ENCODE results near the gene GDF7. TPM values are rescaled to one million over a fixed set of nuclear protein-coding genes. Genes with fewer than 3 reads are reported as not detected.

The GDF7 gene
- total RNA-seq, 1 donor from 2014 or later: under 0.01 TPM

DNA sequence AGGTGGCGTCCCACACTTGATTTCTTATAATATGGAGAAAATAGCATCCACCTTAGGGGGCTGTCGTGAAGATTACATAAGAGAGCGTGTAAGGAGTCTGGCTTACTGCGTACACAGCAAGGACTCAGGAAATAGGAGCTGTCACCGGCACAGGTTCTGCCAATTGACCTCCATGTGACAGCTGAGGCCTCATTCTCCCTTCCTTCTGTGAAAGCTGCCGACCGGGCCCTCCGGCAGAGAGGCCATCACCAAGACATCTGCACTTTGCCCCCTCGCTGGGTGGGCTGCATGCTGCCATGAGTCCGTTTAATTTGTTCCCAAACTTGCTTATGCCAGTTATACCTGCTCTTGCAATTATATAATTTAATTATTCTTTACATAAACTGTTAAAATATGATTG is 43.7 kb upstream of the GDF7 start:
- no peak for FAIRE-seq
- H3K36me3 ChIP-seq (ENCODE audit: control insufficient read depth, insufficient read depth, low read length): peaks cover 7% of the 10 kb centered on the region
- TF ChIP-seq, protein P1, sequence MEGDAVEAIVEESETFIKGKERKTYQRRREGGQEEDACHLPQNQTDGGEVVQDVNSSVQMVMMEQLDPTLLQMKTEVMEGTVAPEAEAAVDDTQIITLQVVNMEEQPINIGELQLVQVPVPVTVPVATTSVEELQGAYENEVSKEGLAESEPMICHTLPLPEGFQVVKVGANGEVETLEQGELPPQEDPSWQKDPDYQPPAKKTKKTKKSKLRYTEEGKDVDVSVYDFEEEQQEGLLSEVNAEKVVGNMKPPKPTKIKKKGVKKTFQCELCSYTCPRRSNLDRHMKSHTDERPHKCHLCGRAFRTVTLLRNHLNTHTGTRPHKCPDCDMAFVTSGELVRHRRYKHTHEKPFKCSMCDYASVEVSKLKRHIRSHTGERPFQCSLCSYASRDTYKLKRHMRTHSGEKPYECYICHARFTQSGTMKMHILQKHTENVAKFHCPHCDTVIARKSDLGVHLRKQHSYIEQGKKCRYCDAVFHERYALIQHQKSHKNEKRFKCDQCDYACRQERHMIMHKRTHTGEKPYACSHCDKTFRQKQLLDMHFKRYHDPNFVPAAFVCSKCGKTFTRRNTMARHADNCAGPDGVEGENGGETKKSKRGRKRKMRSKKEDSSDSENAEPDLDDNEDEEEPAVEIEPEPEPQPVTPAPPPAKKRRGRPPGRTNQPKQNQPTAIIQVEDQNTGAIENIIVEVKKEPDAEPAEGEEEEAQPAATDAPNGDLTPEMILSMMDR (IDR thresholded peaks at IDR 0.05; ENCODE audit: insufficient read depth, low read length, severe bottlenecking): no peak

DNA sequence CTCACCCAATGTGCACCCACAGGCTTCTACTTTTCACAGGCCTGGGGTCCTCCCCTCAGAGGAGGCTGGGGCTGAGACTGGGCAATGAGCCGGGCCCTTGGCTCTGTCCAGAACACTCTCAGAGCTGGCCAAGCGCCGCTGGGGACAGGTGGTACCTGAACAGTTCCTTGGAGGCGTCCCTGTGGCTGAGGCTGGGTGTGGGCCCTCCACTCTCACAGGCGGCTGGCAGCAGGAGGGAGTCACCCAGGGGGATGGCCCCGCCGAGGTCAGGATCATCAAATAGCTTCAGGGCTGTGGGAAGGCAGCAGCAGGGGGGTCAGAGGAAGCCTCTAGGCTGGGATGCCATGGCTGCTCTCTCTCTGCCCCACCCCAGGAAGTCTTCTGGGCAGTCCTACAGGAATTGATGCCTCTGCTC is 43.2 kb upstream of the GDF7 start:
- no peaks in the 10 kb centered on the region for H3K27me3 ChIP-seq (ENCODE audit: control insufficient read depth, insufficient read depth, low read length)
- TF ChIP-seq, protein P1 (IDR thresholded peaks at IDR 0.05; ENCODE audit: insufficient read depth, low read length, severe bottlenecking): no peak
- DNase-seq (ENCODE audit: low read depth) (no peak), FAIRE-seq (no peak)
- H3K4me3 ChIP-seq (ENCODE audit: low read depth, low read length): no peak overlapping the region
- peaks cover 7% of the 10 kb centered on the region for H3K36me3 ChIP-seq (ENCODE audit: control insufficient read depth, insufficient read depth, low read length)

More for the DNA sequence above, 43.7 kb upstream of the GDF7 start:
- no peak overlapping the region for H3K4me3 ChIP-seq (ENCODE audit: low read depth, low read length)
- no peak for DNase-seq (ENCODE audit: low read depth)
- H3K27me3 ChIP-seq (ENCODE audit: control insufficient read depth, insufficient read depth, low read length): no peaks in the 10 kb centered on the region

DNA sequence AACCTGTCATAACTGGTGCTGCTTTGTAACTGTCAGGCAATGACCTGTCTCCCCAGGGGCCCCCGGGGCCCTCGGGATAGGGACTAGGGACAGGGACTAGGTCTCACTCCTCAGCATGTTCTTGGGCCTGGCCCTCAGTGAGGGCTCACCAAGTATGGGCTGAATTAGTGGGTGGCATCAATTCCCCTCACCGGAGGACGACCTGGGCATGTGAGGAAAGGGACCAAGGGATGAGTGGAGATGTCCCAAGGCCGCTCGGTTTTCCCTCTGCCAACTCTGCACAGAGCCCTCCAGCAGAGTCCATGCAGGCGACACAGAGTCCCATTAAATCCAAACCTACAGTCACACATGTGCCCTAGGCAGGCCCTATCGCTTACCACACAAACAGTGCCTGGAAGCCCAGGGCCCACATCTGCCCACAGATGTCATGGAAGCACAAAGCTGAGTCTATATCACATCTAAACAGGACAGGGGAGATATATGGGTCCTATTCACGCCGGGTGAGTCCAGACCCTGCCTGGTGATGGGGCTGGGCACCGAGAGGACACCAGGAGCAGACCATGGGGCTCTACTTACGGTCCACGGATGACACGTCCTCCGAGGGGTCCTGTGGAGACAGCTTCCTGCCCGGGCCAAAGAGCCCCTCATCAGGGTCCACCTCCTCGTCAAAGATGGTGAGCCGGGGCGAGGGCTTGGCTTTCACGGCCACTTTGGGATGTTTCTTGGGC is 42.6 kb upstream of the GDF7 start:
- H3K36me3 ChIP-seq (ENCODE audit: control insufficient read depth, insufficient read depth, low read length): peaks cover 7% of the 10 kb centered on the region
- no peak overlapping the region for H3K4me3 ChIP-seq (ENCODE audit: low read depth, low read length)
- TF ChIP-seq, protein P1 (IDR thresholded peaks at IDR 0.05; ENCODE audit: insufficient read depth, low read length, severe bottlenecking): no peak
- FAIRE-seq (no peak), DNase-seq (ENCODE audit: low read depth) (no peak)
- no peaks in the 10 kb centered on the region for H3K27me3 ChIP-seq (ENCODE audit: control insufficient read depth, insufficient read depth, low read length)

DNA sequence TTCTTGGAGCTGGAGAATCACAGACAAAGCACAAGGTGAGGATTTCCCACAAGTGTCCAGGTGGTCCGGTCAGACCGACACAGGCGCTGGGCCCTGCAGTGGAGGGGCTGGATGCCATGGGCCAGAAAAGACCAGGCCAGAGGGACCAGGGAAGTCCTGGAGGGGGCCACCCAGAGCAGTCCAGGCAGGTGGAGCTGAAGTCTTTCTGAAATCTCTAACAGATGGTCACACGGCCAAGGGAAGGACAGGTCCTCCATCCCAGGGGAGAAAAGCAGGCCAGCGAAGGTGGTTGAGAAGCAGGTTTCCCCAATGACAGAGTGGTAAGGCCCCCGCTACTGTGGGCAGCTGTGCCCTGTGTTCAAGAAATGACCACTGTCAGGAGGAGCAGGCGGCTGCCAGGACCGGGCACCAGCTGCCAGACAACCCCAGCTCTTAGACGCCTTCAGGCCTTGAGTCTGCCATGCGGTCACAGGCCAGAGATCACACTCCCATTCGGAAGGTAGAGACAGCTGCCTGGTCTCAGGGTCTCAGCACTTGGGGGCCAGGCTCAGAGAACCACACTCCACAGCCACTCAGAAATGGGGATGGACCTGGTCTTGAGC is 42.0 kb upstream of the GDF7 start:
- FAIRE-seq: no peak
- H3K27me3 ChIP-seq (ENCODE audit: control insufficient read depth, insufficient read depth, low read length): no peaks in the 10 kb centered on the region
- no peak overlapping the region for H3K4me3 ChIP-seq (ENCODE audit: low read depth, low read length)
- DNase-seq (ENCODE audit: low read depth): no peak
- H3K36me3 ChIP-seq (ENCODE audit: control insufficient read depth, insufficient read depth, low read length): peaks cover 7% of the 10 kb centered on the region
- TF ChIP-seq, protein P1 (IDR thresholded peaks at IDR 0.05; ENCODE audit: insufficient read depth, low read length, severe bottlenecking): no peak

DNA sequence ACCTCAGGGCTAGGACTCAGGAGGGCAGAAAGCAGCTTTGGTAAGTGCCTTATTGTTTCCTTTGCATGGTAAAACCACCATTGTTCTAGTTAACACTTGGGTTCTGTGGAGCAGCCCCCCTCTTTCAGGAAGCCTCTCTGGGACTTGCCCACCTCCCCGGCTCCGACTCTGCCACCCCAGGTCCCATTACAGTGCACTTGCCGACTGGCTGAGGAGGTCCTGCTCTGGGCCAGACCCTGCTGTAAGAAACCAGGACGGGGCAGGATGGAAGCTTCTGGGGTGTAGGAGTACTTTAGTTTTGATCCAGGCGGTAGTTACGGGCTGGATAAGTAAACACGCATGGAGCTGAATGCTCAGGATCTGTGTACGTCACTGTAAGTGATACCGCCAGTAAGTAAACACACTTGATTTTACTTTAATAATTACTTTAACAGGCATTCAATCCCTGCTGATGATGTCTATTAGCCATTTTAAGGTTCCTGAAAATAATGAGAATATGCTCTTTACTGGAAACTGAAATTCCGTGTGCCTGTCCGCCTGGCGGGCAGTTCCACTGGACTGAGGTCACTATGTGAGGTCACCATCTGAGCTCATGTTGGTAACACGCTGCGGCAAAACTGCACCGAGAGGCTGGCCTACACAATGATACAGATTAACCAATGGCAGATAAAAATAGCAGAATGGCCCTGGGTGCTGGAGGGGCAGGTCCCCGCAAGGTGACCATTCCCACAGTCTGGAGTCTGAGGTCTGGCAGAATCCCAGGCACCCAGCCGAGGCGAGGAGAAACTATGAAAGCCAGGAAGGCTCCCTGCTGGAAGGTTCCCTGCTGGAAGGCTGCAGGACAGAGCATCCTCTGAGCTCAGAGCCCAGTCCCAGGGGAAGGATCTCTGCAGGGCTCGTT is 41.2 kb upstream of the GDF7 start:
- peak; percentile 47 for FAIRE-seq
- no peaks in the 10 kb centered on the region for H3K27me3 ChIP-seq (ENCODE audit: control insufficient read depth, insufficient read depth, low read length)
- no peak for DNase-seq (ENCODE audit: low read depth)
- TF ChIP-seq, protein P1 (IDR thresholded peaks at IDR 0.05; ENCODE audit: insufficient read depth, low read length, severe bottlenecking): no peak
- H3K4me3 ChIP-seq (ENCODE audit: low read depth, low read length): no peak overlapping the region
- H3K36me3 ChIP-seq (ENCODE audit: control insufficient read depth, insufficient read depth, low read length): peaks cover 9% of the 10 kb centered on the region
